Activated naive CD4-positive, alpha-beta T cell treated with anti-CD3 and anti-CD28 coated beads for 36 hours (primary cell): ENCODE data around the gene ARMC2. TPM values are rescaled to one million over a fixed set of nuclear protein-coding genes. Genes with fewer than 3 reads are reported as not detected.

Source experiments
- CTCF ChIA-PET: fragments of 350-600 bp; sonication (Branson Sonifier 250); formaldehyde crosslinking; loops from one replicate; lab custom pipeline; 2021; ENCODE audit warnings: antibody characterized with exemption; lab: Charles Lee
- DNase-seq: peaks from one replicate; pipeline ENCODE4 v3.0.0-alpha.2; 2020
- H3K27ac Mint-ChIP-seq: one replicate; pipeline ENCODE4 v1.8.0; 2021; ENCODE audit warnings: mild to moderate bottlenecking, mixed read lengths
- H3K27me3 Mint-ChIP-seq: one replicate; pipeline ENCODE4 v1.8.0; 2021; ENCODE audit warnings: low read depth, mixed read lengths
- H3K36me3 Mint-ChIP-seq: one replicate; pipeline ENCODE4 v1.8.0; 2021; ENCODE audit warnings: low read depth, mixed read lengths
- H3K4me1 Mint-ChIP-seq: one replicate; pipeline ENCODE4 v1.8.0; 2021; ENCODE audit warnings: low read depth, mixed read lengths
- H3K4me3 Mint-ChIP-seq: one replicate; pipeline ENCODE4 v1.8.0; 2021; ENCODE audit warnings: mild to moderate bottlenecking, moderate library complexity, mixed read lengths
- H3K9me3 Mint-ChIP-seq: one replicate; pipeline ENCODE4 v1.8.0; 2021; ENCODE audit warnings: mixed read lengths
- intact Hi-C: fragments of 100-400 bp; cut with micrococcal nuclease; formaldehyde crosslinking; loops from one replicate; pipeline ENCODE4 v1.15.1; 2023
- total RNA-seq, 2 experiments: library from RNA; stranded (reverse); gene quantifications; one replicate each; pipeline ENCODE4 v1.2.3, GENCODE V29; 2021

Gene ARMC2
- total RNA-seq, 2 experiments from 2014 or later = 3.6 to 3.9 TPM

- DNase-seq = no peak
- Mint-ChIP-seq H3K4me1 (peaks cover 19% of the 10 kb centered on the region), H3K27ac (no peak overlapping the region), H3K27me3 (no peaks in the 10 kb centered on the region), H3K4me3 (no peak overlapping the region), H3K36me3 (no peaks in the 10 kb centered on the region), H3K9me3 (no peaks in the 10 kb centered on the region)
- intact Hi-C loops = loop anchor here (2.0 kb wide), 1 partner anchor 23 kb away; no protein-coding TSS in a partner anchor
- CTCF ChIA-PET = interaction anchor here (1.7 kb wide), 1 partner anchor 176 kb away, joined by 3 read pairs; no protein-coding TSS in a partner anchor
These were observed 49.1 kb downstream of the ARMC2 start for GRCh38 chr6:108897371-108897770.

GRCh38 chr6:108902382-108902792, 54.2 kb downstream of the ARMC2 start:
- CTCF ChIA-PET = interaction anchor here (0.6 to 2.0 kb wide), 6 partner anchors 9 to 360 kb away, joined by 3 to 8 read pairs (median 6); no protein-coding TSS in a partner anchor
- H3K27ac Mint-ChIP-seq = peak overlapping the region; percentile 47
- intact Hi-C loops = loop anchor here (1.0 to 5.0 kb wide), 3 partner anchors 19 to 105 kb away; no protein-coding TSS in a partner anchor
- H3K4me1 Mint-ChIP-seq = peaks cover 14% of the 10 kb centered on the region
- H3K4me3 Mint-ChIP-seq = no peak overlapping the region
- no peaks in the 10 kb centered on the region for H3K9me3 Mint-ChIP-seq
- DNase-seq = no peak
- no peaks in the 10 kb centered on the region for H3K36me3 Mint-ChIP-seq
- no peaks in the 10 kb centered on the region for H3K27me3 Mint-ChIP-seq

- Mint-ChIP-seq H3K36me3 (no peaks in the 10 kb centered on the region), H3K27me3 (no peaks in the 10 kb centered on the region), H3K4me1 (peaks cover 14% of the 10 kb centered on the region), H3K27ac (no peak overlapping the region), H3K4me3 (no peak overlapping the region), H3K9me3 (no peaks in the 10 kb centered on the region)
- intact Hi-C loops = loop anchor here (2.0 to 5.0 kb wide), 2 partner anchors 39 to 104 kb away; no protein-coding TSS in a partner anchor
- DNase-seq = no peak
- CTCF ChIA-PET = interaction anchor here (0.6 to 1.0 kb wide), 4 partner anchors 51 to 459 kb away, joined by 3 to 5 read pairs (median 4); no protein-coding TSS in a partner anchor
These were observed 55.6 kb downstream of the ARMC2 start for GRCh38 chr6:108903796-108904195.

GRCh38 chr6:108904741-108905140, 56.5 kb downstream of the ARMC2 start:
- intact Hi-C loops = loop anchor here (5.0 kb wide), 1 partner anchor 103 kb away; no protein-coding TSS in a partner anchor
- DNase-seq = no peak
- Mint-ChIP-seq H3K27me3 (no peaks in the 10 kb centered on the region), H3K4me1 (peaks cover 14% of the 10 kb centered on the region), H3K36me3 (no peaks in the 10 kb centered on the region), H3K9me3 (no peaks in the 10 kb centered on the region), H3K4me3 (no peak overlapping the region), H3K27ac (no peak overlapping the region)
- CTCF ChIA-PET = interaction anchor here (0.7 to 1.5 kb wide), 3 partner anchors 10 to 363 kb away, joined by 4 to 7 read pairs (median 4); no protein-coding TSS in a partner anchor

- intact Hi-C loops = loop anchor here (1.0 to 10.0 kb wide), 2 partner anchors 159 to 470 kb away; partner anchors contain the start of gene CD164
- H3K4me1 Mint-ChIP-seq = no peaks in the 10 kb centered on the region
- H3K27ac Mint-ChIP-seq = no peak overlapping the region
- CTCF ChIA-PET = interaction anchor here (0.7 to 4.4 kb wide), 11 partner anchors 8 to 372 kb away, joined by 3 to 29 read pairs (median 4); no protein-coding TSS in a partner anchor
- no peak overlapping the region for H3K4me3 Mint-ChIP-seq
- no peaks in the 10 kb centered on the region for H3K9me3 Mint-ChIP-seq
- no peaks in the 10 kb centered on the region for H3K36me3 Mint-ChIP-seq
- H3K27me3 Mint-ChIP-seq = no peaks in the 10 kb centered on the region
- DNase-seq = peak; percentile 71
These were observed 66.2 kb downstream of the ARMC2 start for GRCh38 chr6:108914235-108915022.

- CTCF ChIA-PET = interaction anchor here (0.9 to 4.4 kb wide), 7 partner anchors 10 to 372 kb away, joined by 3 to 29 read pairs (median 4); no protein-coding TSS in a partner anchor
- Mint-ChIP-seq H3K36me3 (no peaks in the 10 kb centered on the region), H3K9me3 (no peaks in the 10 kb centered on the region), H3K4me1 (no peaks in the 10 kb centered on the region), H3K4me3 (no peak overlapping the region), H3K27ac (no peak overlapping the region), H3K27me3 (no peaks in the 10 kb centered on the region)
- intact Hi-C loops = loop anchor here (10.0 kb wide), 1 partner anchor 470 kb away; the partner anchor contains the start of gene CD164
- DNase-seq = no peak
These were observed 67.0 kb downstream of the ARMC2 start for GRCh38 chr6:108915258-108915657.

GRCh38 chr6:108916026-108916686, 67.9 kb downstream of the ARMC2 start:
- Mint-ChIP-seq H3K4me1 (peaks cover 4% of the 10 kb centered on the region), H3K27me3 (no peaks in the 10 kb centered on the region), H3K9me3 (no peaks in the 10 kb centered on the region), H3K4me3 (no peak overlapping the region), H3K27ac (no peak overlapping the region), H3K36me3 (no peaks in the 10 kb centered on the region)
- intact Hi-C loops = loop anchor here (10.0 kb wide), 1 partner anchor 469 kb away; the partner anchor contains the start of gene CD164
- CTCF ChIA-PET = interaction anchor here (1.1 to 4.4 kb wide), 7 partner anchors 9 to 373 kb away, joined by 3 to 29 read pairs (median 3); no protein-coding TSS in a partner anchor
- no peak for DNase-seq

- Mint-ChIP-seq H3K9me3 (no peaks in the 10 kb centered on the region), H3K4me1 (peaks cover 27% of the 10 kb centered on the region), H3K36me3 (peaks cover 5% of the 10 kb centered on the region), H3K4me3 (no peak overlapping the region), H3K27ac (no peak overlapping the region), H3K27me3 (no peaks in the 10 kb centered on the region)
- intact Hi-C loops = loop anchor here (1.0 to 2.0 kb wide), 3 partner anchors 37 to 88 kb away; no protein-coding TSS in a partner anchor
- no peak for DNase-seq
- CTCF ChIA-PET = interaction anchor here (0.9 to 1.5 kb wide), 3 partner anchors 46 to 152 kb away, joined by 3 to 6 read pairs (median 5); no protein-coding TSS in a partner anchor
These were observed 72.5 kb downstream of the ARMC2 start for GRCh38 chr6:108920751-108921150.

GRCh38 chr6:108921547-108922361, 73.5 kb downstream of the ARMC2 start:
- intact Hi-C loops = loop anchor here (1.0 to 2.0 kb wide), 3 partner anchors 38 to 87 kb away; no protein-coding TSS in a partner anchor
- peak; percentile 43 for DNase-seq
- Mint-ChIP-seq H3K4me3 (no peak overlapping the region), H3K4me1 (peaks cover 27% of the 10 kb centered on the region), H3K27me3 (no peaks in the 10 kb centered on the region), H3K27ac (no peak overlapping the region), H3K9me3 (no peaks in the 10 kb centered on the region), H3K36me3 (peaks cover 5% of the 10 kb centered on the region)
- CTCF ChIA-PET = interaction anchor here (0.9 to 1.7 kb wide), 5 partner anchors 7 to 154 kb away, joined by 3 to 6 read pairs (median 4); no protein-coding TSS in a partner anchor

GRCh38 chr6:108922499-108922898, 74.3 kb downstream of the ARMC2 start:
- Mint-ChIP-seq H3K27ac (no peak overlapping the region), H3K27me3 (no peaks in the 10 kb centered on the region), H3K9me3 (no peaks in the 10 kb centered on the region), H3K4me3 (no peak overlapping the region), H3K4me1 (peaks cover 27% of the 10 kb centered on the region), H3K36me3 (peaks cover 5% of the 10 kb centered on the region)
- no peak for DNase-seq
- CTCF ChIA-PET = interaction anchor here (0.6 to 1.7 kb wide), 6 partner anchors 8 to 153 kb away, joined by 3 to 5 read pairs (median 4); no protein-coding TSS in a partner anchor
- intact Hi-C loops = no loop called here

- Mint-ChIP-seq H3K9me3 (peaks cover 2% of the 10 kb centered on the region), H3K36me3 (peaks cover 8% of the 10 kb centered on the region), H3K4me1 (peaks cover 17% of the 10 kb centered on the region), H3K4me3 (no peak overlapping the region), H3K27me3 (no peaks in the 10 kb centered on the region), H3K27ac (no peak overlapping the region)
- CTCF ChIA-PET = no interaction called here
- intact Hi-C loops = no loop called here
- no peak for DNase-seq
These were observed 79.7 kb downstream of the ARMC2 start for GRCh38 chr6:108927927-108928326.
